GM18517 (cell line): Measurements from ENCODE around the gene VWA2.

Source experiments
- ATAC-seq: cut with Tn5 transposase; IDR thresholded peaks from one replicate; pipeline ENCODE4 v1.9.1; 2021; ENCODE audit warnings: mild to moderate bottlenecking, moderate library complexity; ENCODE audit not compliant: unreplicated experiment

VWA2 gene

DNA sequence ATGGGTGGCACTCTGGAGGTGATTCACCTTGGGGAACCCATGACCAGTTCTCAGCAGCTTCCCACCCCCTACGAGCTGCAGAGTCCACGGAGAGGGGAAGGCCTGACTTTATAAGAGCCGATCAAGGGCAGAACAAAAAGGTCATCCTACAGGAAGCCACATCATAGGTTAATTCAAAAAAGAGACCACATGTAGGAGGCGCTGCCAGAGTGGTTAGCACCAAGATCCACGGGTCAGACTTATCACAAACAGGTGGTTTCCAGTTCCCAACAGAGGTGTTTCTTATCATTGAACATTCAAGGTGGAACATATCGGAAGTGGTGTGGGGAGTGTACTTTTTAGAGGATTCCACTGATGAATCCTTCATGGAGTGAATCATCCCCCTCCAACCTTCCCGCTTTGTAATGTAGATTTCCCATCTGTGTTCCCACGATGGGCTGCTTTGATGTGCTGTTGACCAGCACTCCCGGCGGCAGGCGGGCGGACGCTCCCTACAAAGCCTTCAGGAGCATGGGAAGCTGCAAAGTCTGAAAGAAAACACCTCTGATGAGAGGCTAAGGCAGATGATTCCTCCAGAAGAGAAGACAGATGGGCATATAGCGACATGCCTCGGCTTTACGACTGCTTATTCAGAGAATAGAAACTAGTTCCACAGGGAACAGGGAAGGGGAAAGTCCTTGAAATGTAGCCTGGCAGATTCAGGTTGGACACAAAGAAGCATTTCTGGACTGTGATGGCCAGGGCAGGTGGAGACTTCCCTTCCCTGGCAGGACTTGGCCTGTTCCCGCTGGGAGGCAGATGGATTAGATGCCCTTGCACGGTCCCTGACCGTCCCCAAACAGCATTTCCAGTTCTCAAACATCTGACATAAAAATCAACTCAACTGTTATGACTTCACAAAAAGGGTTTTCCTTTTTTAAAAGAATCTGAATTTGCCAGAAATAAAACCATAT is 98.7 kb downstream of the VWA2 start:
- ATAC-seq = no peak

DNA sequence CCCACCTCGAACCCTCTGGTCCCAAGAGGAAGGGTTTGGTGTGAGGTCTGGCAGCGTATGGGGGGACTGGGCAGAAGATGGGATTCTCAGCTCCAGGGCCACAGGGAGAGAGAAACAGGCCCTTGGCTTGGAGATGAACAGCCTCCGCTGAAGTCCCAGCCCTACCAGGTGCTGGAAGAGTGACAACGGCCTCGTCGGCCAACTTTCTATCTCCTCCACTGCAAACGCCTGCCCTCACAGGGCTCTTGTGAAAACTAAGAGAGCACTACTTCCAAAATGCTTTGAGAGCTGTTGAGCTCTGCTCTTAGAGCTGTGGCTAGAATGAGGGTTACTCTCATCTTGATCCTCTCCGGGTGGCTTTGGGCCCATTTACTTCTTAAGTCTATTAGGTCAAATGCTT is 101.8 kb downstream of the VWA2 start:
- no peak for ATAC-seq
